K562 (cell line): ENCODE data around the gene TAAR1.

Source experiments
- CHD4 ChIP-seq: fragments of 200-600 bp; sonication (generic); IDR thresholded peaks from 3 replicates; pipeline ENCODE4 v1.6.1; 2012; ENCODE audit warnings: low read depth, mild to moderate bottlenecking, mixed read lengths, low read length, inconsistent platforms; ENCODE audit not compliant: insufficient read depth, insufficient replicate concordance, poor library complexity, severe bottlenecking
- CTCF ChIP-seq, 3 experiments: IDR thresholded peaks in 2 of 3; conservative IDR thresholded peaks in 1 of 3; 2 replicates each; pipeline ENCODE4 v1.5.1; 2011 to 2012; ENCODE audit warnings: low read length in 3 of 3, mild to moderate bottlenecking in 3 of 3, control low read depth in 2 of 3, improper control_type of control experiment in 1 of 3, inconsistent platforms in 1 of 3, low read depth in 1 of 3, mixed read lengths in 1 of 3, moderate library complexity in 1 of 3; ENCODE audit not compliant: insufficient read depth in 2 of 3
- DNMT1 ChIP-seq: fragments of 450-650 bp; IDR thresholded peaks from 2 replicates; pipeline ENCODE4 v1.6.1; 2016; ENCODE audit warnings: antibody characterized with exemption, mild to moderate bottlenecking
- FOXP1 ChIP-seq: sonication (generic); formaldehyde crosslinking; IDR thresholded peaks from 2 replicates; pipeline ENCODE4 v1.8.0; 2022; ENCODE audit warnings: mild to moderate bottlenecking, missing genetic modification reagents
- GATA2 ChIP-seq: sonication (generic); formaldehyde crosslinking; IDR thresholded peaks from 2 replicates; pipeline ENCODE4 v1.4.0; 2020; ENCODE audit warnings: mild to moderate bottlenecking, missing genetic modification reagents
- HNRNPLL ChIP-seq: fragments of 200-400 bp; formaldehyde crosslinking; IDR thresholded peaks from 2 replicates; pipeline ENCODE4 v1.6.1; 2017; ENCODE audit warnings: low read length, low read depth, mild to moderate bottlenecking; ENCODE audit not compliant: poor library complexity, severe bottlenecking
- NFYB ChIP-seq: IDR thresholded peaks from 2 replicates; pipeline ENCODE4 v1.6.1; 2011; ENCODE audit warnings: mild to moderate bottlenecking, moderate library complexity; ENCODE audit not compliant: insufficient read length; ENCODE audit errors: extremely low read depth
- OTX1 ChIP-seq: fragments of 450-650 bp; formaldehyde crosslinking; IDR thresholded peaks from 2 replicates; pipeline ENCODE4 v1.4.0; 2022; ENCODE audit warnings: mild to moderate bottlenecking
- POLR2A ChIP-seq: fragments of 450-650 bp; conservative IDR thresholded peaks from 2 replicates; pipeline ENCODE4 v1.6.1; 2016
- POU5F1 ChIP-seq: fragments of 150-350 bp; IDR thresholded peaks from 2 replicates; pipeline ENCODE4 v1.6.1; 2014; ENCODE audit warnings: borderline replicate concordance, low read length, low read depth, mild to moderate bottlenecking; ENCODE audit not compliant: partially characterized antibody
- RFX5 ChIP-seq: IDR thresholded peaks from 2 replicates; pipeline ENCODE4 v1.6.1; 2011; ENCODE audit warnings: low read depth, mild to moderate bottlenecking, improper control_type of control experiment, low read length
- SMARCA5 ChIP-seq: fragments of 450-650 bp; IDR thresholded peaks from 2 replicates; pipeline ENCODE4 v1.6.1; 2016
- SRSF9 ChIP-seq: fragments of 200-400 bp; formaldehyde crosslinking; IDR thresholded peaks from 2 replicates; pipeline ENCODE4 v1.6.1; 2017; ENCODE audit warnings: low read depth, low read length, borderline replicate concordance
- YY1 ChIP-seq, 3 experiments: IDR thresholded peaks; 2 replicates each; pipeline ENCODE4 v1.6.1; 2011; ENCODE audit warnings: low read length in 2 of 3, mild to moderate bottlenecking in 2 of 3, moderate library complexity in 2 of 3, borderline replicate concordance in 1 of 3, control low read depth in 1 of 3, low read depth in 1 of 3; ENCODE audit not compliant: insufficient read depth in 3 of 3, insufficient replicate concordance in 2 of 3, control insufficient read depth in 1 of 3, insufficient read length in 1 of 3; ENCODE audit errors: extremely low read depth in 1 of 3

DNA sequence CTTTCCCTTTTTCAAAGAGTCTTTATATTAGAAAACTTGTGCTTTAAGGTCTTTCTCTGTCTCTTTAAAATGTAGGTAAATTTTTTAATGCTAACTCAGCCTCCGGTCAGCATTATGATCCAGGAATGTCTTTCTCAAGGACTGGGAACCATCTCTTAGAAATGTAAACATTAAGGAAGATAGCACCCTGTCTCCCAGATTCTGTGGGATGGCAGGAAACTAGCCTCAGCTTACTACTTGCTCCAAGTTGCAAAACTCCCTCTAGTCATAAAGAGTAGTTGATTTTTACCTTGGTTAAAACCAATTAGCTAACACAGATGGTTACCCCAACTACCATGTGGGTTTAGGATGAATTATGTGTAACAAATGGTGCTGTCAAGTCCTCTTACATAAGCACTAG lies 4.7 kb upstream of the TAAR1 start:
- TF ChIP-seq FOXP1 (CRISPR knock-in tag): no peak
- TF ChIP-seq OTX1: no peak
- no peak for TF ChIP-seq POU5F1
- TF ChIP-seq GATA2 (CRISPR knock-in tag): no peak
- no peak for TF ChIP-seq SMARCA5
- no peak for TF ChIP-seq CHD4
- no peak for TF ChIP-seq HNRNPLL
- TF ChIP-seq POLR2A: no peak
- TF ChIP-seq NFYB: no peak
- TF ChIP-seq SRSF9: no peak
- no peak for TF ChIP-seq RFX5
- no peak for TF ChIP-seq DNMT1
- TF ChIP-seq YY1 (IDR thresholded peaks at IDR 0.05; ENCODE audit: borderline replicate concordance in 1 of 3, control insufficient read depth in 1 of 3, extremely low read depth in 1 of 3, insufficient read depth in 3 of 3, insufficient read length in 1 of 3, insufficient replicate concordance in 2 of 3, low read depth in 1 of 3, low read length in 2 of 3): no peak
- no peak for TF ChIP-seq CTCF (IDR thresholded peaks at IDR 0.05 in 2 of 3, conservative IDR thresholded peaks at IDR 0.05 in 1 of 3; ENCODE audit: insufficient read depth in 2 of 3, low read depth in 1 of 3, low read length in 3 of 3)
